ENCODE data around the gene GSS. TPM values are rescaled to one million over a fixed set of nuclear protein-coding genes. Genes with fewer than 3 reads are reported as not detected.

GSS gene
- total RNA-seq, 4 donors from 2014 or later = 28.0 to 47.6 (median 35.6) TPM

DNA sequence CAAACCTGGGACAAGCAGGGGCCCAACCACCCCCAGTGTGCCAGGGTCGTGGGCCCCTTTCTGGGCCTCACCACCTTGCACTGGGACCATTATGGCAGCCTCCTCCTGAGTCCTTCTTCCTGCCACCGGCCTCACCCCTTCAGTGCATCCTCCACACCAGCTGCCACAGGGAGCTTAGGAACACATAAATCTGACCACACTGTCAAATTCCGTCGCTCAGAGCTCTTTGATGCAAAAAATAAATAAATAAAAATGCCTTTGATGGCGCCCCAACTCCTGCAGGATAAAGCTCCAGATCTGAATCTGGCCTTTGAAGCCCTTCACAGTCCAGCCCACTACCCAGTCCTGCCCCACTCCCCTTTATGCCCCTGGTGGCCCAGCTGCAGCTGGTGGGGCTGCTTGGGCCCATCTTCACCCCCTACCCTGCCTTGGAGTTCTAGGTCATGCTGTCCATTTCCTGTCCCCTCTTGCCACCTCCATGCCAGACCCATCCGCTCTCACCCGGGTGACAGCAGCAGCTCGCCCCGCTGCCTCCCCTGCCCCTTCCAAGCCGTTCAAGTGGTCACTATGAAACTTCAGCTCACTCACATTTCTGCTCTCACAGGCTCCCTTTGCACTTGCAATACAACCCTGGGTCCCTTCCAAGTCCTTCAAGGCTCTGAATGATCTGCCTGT lies 16.1 kb upstream of the GSS start:
- no peak for ATAC-seq
- H3K36me3 ChIP-seq = no peaks in the 10 kb centered on the region
- WGBS, 2 donors (ENCODE audit: low coverage in 1 of 2) = 79 to 80% methylated on average over 8 to 10 of the region's 10 CpGs
- no peaks in the 10 kb centered on the region for H3K4me1 ChIP-seq
- no peaks in the 10 kb centered on the region for H3K27me3 ChIP-seq
- no peak overlapping the region for H3K27ac ChIP-seq
- no peak for TF ChIP-seq POLR2A (IDR thresholded peaks at IDR 0.05)
- TF ChIP-seq, protein P1, sequence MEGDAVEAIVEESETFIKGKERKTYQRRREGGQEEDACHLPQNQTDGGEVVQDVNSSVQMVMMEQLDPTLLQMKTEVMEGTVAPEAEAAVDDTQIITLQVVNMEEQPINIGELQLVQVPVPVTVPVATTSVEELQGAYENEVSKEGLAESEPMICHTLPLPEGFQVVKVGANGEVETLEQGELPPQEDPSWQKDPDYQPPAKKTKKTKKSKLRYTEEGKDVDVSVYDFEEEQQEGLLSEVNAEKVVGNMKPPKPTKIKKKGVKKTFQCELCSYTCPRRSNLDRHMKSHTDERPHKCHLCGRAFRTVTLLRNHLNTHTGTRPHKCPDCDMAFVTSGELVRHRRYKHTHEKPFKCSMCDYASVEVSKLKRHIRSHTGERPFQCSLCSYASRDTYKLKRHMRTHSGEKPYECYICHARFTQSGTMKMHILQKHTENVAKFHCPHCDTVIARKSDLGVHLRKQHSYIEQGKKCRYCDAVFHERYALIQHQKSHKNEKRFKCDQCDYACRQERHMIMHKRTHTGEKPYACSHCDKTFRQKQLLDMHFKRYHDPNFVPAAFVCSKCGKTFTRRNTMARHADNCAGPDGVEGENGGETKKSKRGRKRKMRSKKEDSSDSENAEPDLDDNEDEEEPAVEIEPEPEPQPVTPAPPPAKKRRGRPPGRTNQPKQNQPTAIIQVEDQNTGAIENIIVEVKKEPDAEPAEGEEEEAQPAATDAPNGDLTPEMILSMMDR (IDR thresholded peaks at IDR 0.05) = no peak
- no peak for TF ChIP-seq POLR2AphosphoS5 (IDR thresholded peaks at IDR 0.05)
- TF ChIP-seq EP300 (IDR thresholded peaks at IDR 0.05) = no peak
- no peak overlapping the region for H3K4me3 ChIP-seq
- no peaks in the 10 kb centered on the region for H3K9me3 ChIP-seq

DNA sequence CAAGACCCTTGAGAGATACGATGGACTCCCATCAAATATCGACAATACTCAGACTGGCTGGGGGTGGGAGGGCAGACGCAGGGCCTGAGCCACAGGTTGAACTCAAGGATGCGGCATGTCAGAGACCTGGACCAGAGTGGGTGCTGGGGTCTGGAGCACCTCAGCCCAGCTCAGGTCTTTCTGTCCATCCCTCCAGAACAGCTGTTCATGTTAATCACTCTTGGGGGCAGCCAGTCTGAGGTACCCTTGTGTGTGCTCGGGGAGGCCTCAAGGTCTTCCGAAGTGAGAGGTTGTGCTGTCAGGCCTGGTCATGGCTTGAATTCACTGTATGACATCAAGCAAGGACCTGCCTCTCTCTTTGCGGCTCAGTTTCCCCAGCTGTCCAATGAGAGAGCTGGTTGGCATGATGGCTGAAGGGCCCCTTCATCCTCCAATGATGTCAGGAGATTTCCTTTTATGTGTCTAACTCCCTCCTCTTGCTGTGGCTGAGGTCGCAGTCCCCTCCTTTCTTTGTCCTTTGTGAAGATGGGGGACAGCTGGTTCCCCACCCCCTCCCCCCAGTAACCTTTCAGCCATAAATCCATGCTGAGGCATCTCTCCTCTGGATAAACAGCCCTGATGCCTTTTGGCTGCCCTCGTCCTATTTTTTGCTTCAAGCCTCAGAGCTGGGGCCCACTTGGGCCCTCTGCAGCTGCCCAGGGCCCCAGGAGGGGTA lies 15.4 kb upstream of the GSS start:
- no peaks in the 10 kb centered on the region for H3K27me3 ChIP-seq
- no peaks in the 10 kb centered on the region for H3K36me3 ChIP-seq
- ATAC-seq = no peak
- no peak overlapping the region for H3K27ac ChIP-seq
- H3K4me1 ChIP-seq = no peaks in the 10 kb centered on the region
- no peaks in the 10 kb centered on the region for H3K9me3 ChIP-seq
- H3K4me3 ChIP-seq = no peak overlapping the region
- no peak for TF ChIP-seq POLR2A (IDR thresholded peaks at IDR 0.05)
- WGBS, 2 donors (ENCODE audit: low coverage in 1 of 2) = 95 to 100% methylated on average over 2 to 4 of the region's 9 CpGs

DNA sequence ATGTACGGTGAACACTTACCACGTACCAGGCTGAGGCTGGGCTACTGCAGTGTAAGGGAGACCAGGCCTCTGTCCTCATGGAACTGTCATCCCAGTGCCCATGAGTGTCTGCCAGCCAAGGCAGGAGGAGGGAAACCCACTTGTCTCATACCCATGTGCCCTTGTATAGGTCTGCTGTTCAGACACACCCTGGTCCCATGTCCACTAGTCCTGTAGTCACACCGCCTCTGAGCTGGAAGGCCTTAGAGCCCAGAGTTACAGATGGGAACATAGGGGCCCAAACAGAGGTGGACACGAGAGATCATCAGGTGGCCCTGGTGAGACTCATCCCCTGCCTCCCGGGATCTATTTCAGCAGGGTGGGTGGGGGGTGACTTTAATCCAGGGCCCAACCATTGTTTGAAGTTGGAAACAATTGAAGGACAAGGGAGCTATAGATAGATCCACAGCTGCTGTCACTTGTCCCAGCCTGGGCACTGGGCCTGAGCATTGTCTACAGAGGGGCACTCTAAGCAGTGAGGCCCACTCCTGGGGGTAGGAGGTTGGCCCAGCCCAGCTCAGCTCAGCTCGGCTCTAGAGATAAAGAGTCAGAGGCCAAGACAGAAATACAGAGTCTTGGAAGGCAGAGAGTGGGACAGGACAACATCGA lies 14.7 kb upstream of the GSS start:
- 92 to 100% methylated on average over 4 of the region's 7 CpGs for WGBS, 2 donors (ENCODE audit: low coverage in 1 of 2)
- H3K4me3 ChIP-seq = no peak overlapping the region
- no peak overlapping the region for H3K27ac ChIP-seq
- H3K9me3 ChIP-seq = no peaks in the 10 kb centered on the region
- H3K27me3 ChIP-seq = no peaks in the 10 kb centered on the region
- TF ChIP-seq EP300 (IDR thresholded peaks at IDR 0.05) (no peak), POLR2A (IDR thresholded peaks at IDR 0.05) (no peak), POLR2AphosphoS5 (IDR thresholded peaks at IDR 0.05) (no peak)
- TF ChIP-seq, protein P1 (IDR thresholded peaks at IDR 0.05) = no peak
- H3K4me1 ChIP-seq = no peaks in the 10 kb centered on the region
- ATAC-seq = no peak
- H3K36me3 ChIP-seq = no peaks in the 10 kb centered on the region

DNA sequence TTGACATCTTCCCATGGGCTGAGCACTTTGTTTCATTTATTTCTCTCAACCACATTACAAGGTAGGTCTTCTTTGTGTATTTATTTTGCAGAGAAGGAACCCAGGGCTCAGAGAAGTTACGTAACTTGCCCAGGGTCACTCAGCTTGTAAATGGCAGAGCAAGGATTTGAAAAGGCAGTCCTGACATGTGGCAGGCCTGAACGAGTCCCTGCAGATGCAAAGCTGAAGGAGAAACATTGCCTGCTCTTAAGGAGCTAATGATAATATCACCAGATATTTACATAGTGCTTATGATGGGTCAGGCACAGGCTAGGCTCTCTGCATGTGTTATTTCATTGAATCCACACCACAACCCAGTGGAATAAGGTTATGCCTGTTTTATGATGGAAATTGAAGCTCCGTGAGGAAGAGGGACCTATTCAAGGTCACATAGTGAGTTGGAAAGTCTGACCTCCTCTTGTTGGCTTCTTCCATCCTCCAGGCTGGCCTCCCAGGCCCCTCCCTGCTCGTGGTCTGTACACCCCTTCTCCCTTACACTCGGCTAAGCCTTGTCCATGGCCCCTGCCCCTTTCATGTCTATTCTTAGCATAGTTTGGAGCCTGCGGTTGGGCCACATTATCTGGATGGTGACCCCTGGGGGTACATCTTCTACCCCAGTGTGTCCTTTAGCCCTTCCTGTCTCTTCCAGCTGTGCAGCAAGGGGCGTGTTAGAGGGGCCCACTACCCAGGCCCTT lies 12.6 kb upstream of the GSS start:
- Histone ChIP-seq H3K27me3 (no peaks in the 10 kb centered on the region), H3K36me3 (no peaks in the 10 kb centered on the region), H3K9me3 (no peaks in the 10 kb centered on the region), H3K4me1 (no peaks in the 10 kb centered on the region), H3K4me3 (no peak overlapping the region), H3K27ac (no peak overlapping the region)
- no peak for ATAC-seq
- TF ChIP-seq EP300 (IDR thresholded peaks at IDR 0.05) (no peak), POLR2AphosphoS5 (IDR thresholded peaks at IDR 0.05) (no peak), POLR2A (IDR thresholded peaks at IDR 0.05) (no peak)
- TF ChIP-seq, protein P1 (IDR thresholded peaks at IDR 0.05) = no peak
- 63 to 74% methylated on average over 4 of the region's 7 CpGs for WGBS, 2 donors (ENCODE audit: low coverage in 1 of 2)

DNA sequence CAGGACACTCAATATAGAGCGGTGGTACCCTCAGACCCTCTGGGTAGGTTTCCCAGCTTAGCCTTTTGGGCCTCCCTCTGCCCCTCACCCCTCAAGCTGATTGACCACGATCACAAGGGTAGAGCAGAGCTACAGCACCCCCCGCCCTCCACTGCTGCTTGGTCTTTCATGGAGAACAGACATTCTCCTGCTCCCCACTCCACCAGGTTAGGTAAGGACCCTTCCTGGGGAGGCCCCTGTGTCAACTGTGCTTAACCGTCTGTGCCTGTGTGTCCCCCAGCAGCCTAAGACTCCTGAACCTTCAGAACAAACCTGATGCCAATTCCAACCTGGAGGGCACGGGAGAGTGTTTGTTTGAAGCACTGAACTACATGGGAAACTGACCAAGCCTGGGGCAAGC lies 11.8 kb upstream of the GSS start:
- Histone ChIP-seq H3K36me3 (no peaks in the 10 kb centered on the region), H3K4me1 (no peaks in the 10 kb centered on the region), H3K9me3 (no peaks in the 10 kb centered on the region), H3K27me3 (no peaks in the 10 kb centered on the region), H3K4me3 (no peak overlapping the region), H3K27ac (no peak overlapping the region)
- WGBS, 2 donors (ENCODE audit: low coverage in 1 of 2) = 100% methylated on average over 1 to 2 of the region's 5 CpGs
- TF ChIP-seq POLR2A (IDR thresholded peaks at IDR 0.05) = no peak
- TF ChIP-seq, protein P1 (IDR thresholded peaks at IDR 0.05) = no peak
- no peak for TF ChIP-seq EP300 (IDR thresholded peaks at IDR 0.05)
- TF ChIP-seq POLR2AphosphoS5 (IDR thresholded peaks at IDR 0.05) = no peak
- ATAC-seq = no peak

All from gastroesophageal sphincter (tissue), 4 donors.